MM.1S (cell line): ENCODE measurements around the gene MLC1.

Experiments
- DNase-seq: peaks from one replicate; pipeline ENCODE4 v3.0.0-alpha.2; 2015
- H2AFZ ChIP-seq: fragments of 300-600 bp; sonication (generic); 2 replicates; pipeline ENCODE4 v1.6.0; 2016; ENCODE audit warnings: antibody characterized with exemption, low read length
- H3F3A ChIP-seq: fragments of 300-600 bp; sonication (generic); 2 replicates; pipeline ENCODE4 v1.6.1; 2016; ENCODE audit warnings: mild to moderate bottlenecking, antibody characterized with exemption, low read length, moderate library complexity, mixed read lengths; ENCODE audit not compliant: insufficient read depth
- H3K27ac ChIP-seq: fragments of 300-600 bp; sonication (generic); 2 replicates; pipeline ENCODE4 v1.5.1; 2016; ENCODE audit warnings: mild to moderate bottlenecking, low read length
- H3K27me3 ChIP-seq: fragments of 300-600 bp; sonication (generic); replicated peaks from 2 replicates; pipeline ENCODE4 v1.6.0; 2016; ENCODE audit warnings: low read length; ENCODE audit not compliant: insufficient read depth
- H3K36me3 ChIP-seq: fragments of 300-600 bp; sonication (generic); replicated peaks from 2 replicates; pipeline ENCODE4 v1.6.1; 2016; ENCODE audit warnings: mild to moderate bottlenecking, low read length, mixed read lengths; ENCODE audit not compliant: insufficient read depth
- H3K4me1 ChIP-seq: fragments of 300-600 bp; sonication (generic); 2 replicates; pipeline ENCODE4 v1.6.1; 2016; ENCODE audit warnings: low read length, mixed read lengths
- H3K4me2 ChIP-seq: fragments of 300-600 bp; sonication (generic); 2 replicates; pipeline ENCODE4 v1.6.0; 2016; ENCODE audit warnings: low read depth, low read length
- H3K4me3 ChIP-seq: fragments of 300-600 bp; sonication (generic); 2 replicates; pipeline ENCODE4 v1.5.1; 2016; ENCODE audit warnings: low read length, mixed read lengths
- H3K79me2 ChIP-seq: fragments of 300-600 bp; sonication (generic); 2 replicates; pipeline ENCODE4 v1.6.1; 2016; ENCODE audit warnings: mixed run types, low read length, mixed read lengths
- H3K9ac ChIP-seq: fragments of 300-600 bp; sonication (generic); 2 replicates; pipeline ENCODE4 v1.6.1; 2016; ENCODE audit warnings: low read length, mixed read lengths
- H3K9me2 ChIP-seq: fragments of 300-600 bp; sonication (generic); replicated peaks from 2 replicates; pipeline ENCODE4 v1.6.1; 2016; ENCODE audit warnings: mild to moderate bottlenecking, low read length, mixed read lengths; ENCODE audit not compliant: insufficient read depth
- H3K9me3 ChIP-seq: fragments of 300-600 bp; sonication (generic); replicated peaks from 2 replicates; pipeline ENCODE4 v1.6.1; 2016; ENCODE audit warnings: mild to moderate bottlenecking, low read length, mixed read lengths; ENCODE audit not compliant: insufficient read depth
- H4K20me1 ChIP-seq: fragments of 300-600 bp; sonication (generic); 2 replicates; pipeline ENCODE4 v1.6.1; 2016; ENCODE audit warnings: mild to moderate bottlenecking, low read length, moderate library complexity, mixed read lengths; ENCODE audit not compliant: insufficient read depth
- CTCF ChIP-seq: fragments of 300-600 bp; sonication (generic); IDR thresholded peaks from 2 replicates; pipeline ENCODE4 v1.5.1; 2016; ENCODE audit warnings: antibody characterized with exemption, low read length, mixed read lengths
- EZH2 ChIP-seq: fragments of 300-600 bp; sonication (generic); optimal IDR thresholded peaks from 2 replicates; pipeline ENCODE3; 2017; ENCODE audit warnings: low read depth, mild to moderate bottlenecking, antibody characterized with exemption, low read length, mixed read lengths
- EZH2phosphoT487 ChIP-seq: fragments of 300-600 bp; sonication (generic); IDR thresholded peaks from 2 replicates; pipeline ENCODE4 v1.6.1; 2018; ENCODE audit warnings: antibody characterized with exemption, low read length

Gene MLC1

GRCh38 chr22:50056214-50056972 lies 28.8 kb downstream of the MLC1 start:
- H3K4me2 ChIP-seq = no peak overlapping the region
- H2AFZ ChIP-seq = no peak overlapping the region
- H3F3A ChIP-seq = peaks cover 5% of the 10 kb centered on the region; the same call in 1 of the 2 replicates
- no peak for DNase-seq
- H3K9me3 ChIP-seq = no peaks in the 10 kb centered on the region
- peaks cover 7% of the 10 kb centered on the region; the same call in 1 of the 2 replicates for H3K4me1 ChIP-seq
- no peak overlapping the region for H3K9ac ChIP-seq
- TF ChIP-seq EZH2 = no peak
- peaks cover 49% of the 10 kb centered on the region for H3K27me3 ChIP-seq
- no peaks in the 10 kb centered on the region for H3K9me2 ChIP-seq
- H3K27ac ChIP-seq = no peak overlapping the region
- no peaks in the 10 kb centered on the region for H3K36me3 ChIP-seq
- H3K4me3 ChIP-seq = no peak overlapping the region
- H4K20me1 ChIP-seq = no peaks in the 10 kb centered on the region
- H3K79me2 ChIP-seq = no peaks in the 10 kb centered on the region

- H3K27me3 ChIP-seq = peaks cover 52% of the 10 kb centered on the region
Measured at GRCh38 chr22:50053861-50054260, 31.4 kb downstream of the MLC1 start.

GRCh38 chr22:50051930-50052329 lies 33.3 kb downstream of the MLC1 start:
- Histone ChIP-seq H4K20me1 (no peaks in the 10 kb centered on the region), H3K9ac (no peak overlapping the region), H3F3A (peaks cover 5% of the 10 kb centered on the region; the same call in 1 of the 2 replicates), H3K9me3 (no peaks in the 10 kb centered on the region), H3K4me2 (no peak overlapping the region), H3K27ac (no peak overlapping the region), H3K9me2 (no peaks in the 10 kb centered on the region), H2AFZ (no peak overlapping the region), H3K4me3 (no peak overlapping the region), H3K27me3 (peaks cover 67% of the 10 kb centered on the region), H3K79me2 (no peaks in the 10 kb centered on the region), H3K36me3 (no peaks in the 10 kb centered on the region), H3K4me1 (no peaks in the 10 kb centered on the region)
- no peak for DNase-seq
- no peak for TF ChIP-seq EZH2
- TF ChIP-seq EZH2phosphoT487 = no peak
- no peak for TF ChIP-seq CTCF

More at GRCh38 chr22:50053861-50054260, 31.4 kb downstream of the MLC1 start:
- Histone ChIP-seq H3K36me3 (no peaks in the 10 kb centered on the region), H3K9ac (no peak overlapping the region), H3F3A (peaks cover 5% of the 10 kb centered on the region; the same call in 1 of the 2 replicates), H3K4me1 (no peaks in the 10 kb centered on the region), H4K20me1 (no peaks in the 10 kb centered on the region), H3K4me3 (no peak overlapping the region), H3K79me2 (no peaks in the 10 kb centered on the region), H3K9me2 (no peaks in the 10 kb centered on the region), H3K9me3 (no peaks in the 10 kb centered on the region), H3K4me2 (peak overlapping the region; percentile 20; the same call in 1 of the 2 replicates), H3K27ac (peak overlapping the region; percentile 50; the same call in 1 of the 2 replicates), H2AFZ (peak overlapping the region; percentile 39; the same call in 1 of the 2 replicates)
- TF ChIP-seq EZH2 (no peak), EZH2phosphoT487 (no peak), CTCF (no peak)
- DNase-seq = peak; percentile 86
